ENCODE results near the gene FZR1. TPM values are rescaled to one million over a fixed set of nuclear protein-coding genes. Genes with fewer than 3 reads are reported as not detected.

The FZR1 gene
- total and polyA plus RNA-seq, 2 of the 13 experiments (the other 11 are each of a cell fraction or from before 2014, with no cell fraction given): 29.0 to 30.8 TPM

- TF ChIP-seq ZBTB40 (IDR thresholded peaks at IDR 0.05) (no peak), ZBTB40 (CRISPR knock-in tag; IDR thresholded peaks at IDR 0.05) (no peak), ZFP36 (IDR thresholded peaks at IDR 0.05; ENCODE audit: borderline replicate concordance, low read depth, low read length, partially characterized antibody) (peak; percentile 63), STAT5B (CRISPR knock-in tag; IDR thresholded peaks at IDR 0.05) (no peak), SP5 (CRISPR knock-in tag; IDR thresholded peaks at IDR 0.05; ENCODE audit: borderline replicate concordance, low read depth) (no peak), SRSF9 (IDR thresholded peaks at IDR 0.05; ENCODE audit: borderline replicate concordance, insufficient read depth, low read depth, low read length, poor library complexity, severe bottlenecking) (no peak), ARNT (IDR thresholded peaks at IDR 0.05) (no peak), TCF7 (IDR thresholded peaks at IDR 0.05; ENCODE audit: low read depth) (no peak)
Observed at GRCh38 chr19:3563709-3564524, 57.8 kb downstream of the FZR1 start (continued).

Measured in HepG2 (cell line).